Measurements from ENCODE around the gene FLT3LG.

FLT3LG gene

GRCh38 chr19:49489601-49490167, 15.7 kb downstream of the FLT3LG start:
- peak; percentile 53 to 67 for DNase-seq

- DNase-seq = peak; percentile 34 to 40
Measured at GRCh38 chr19:49490287-49491029, 16.4 kb downstream of the FLT3LG start.

GRCh38 chr19:49491030-49491803, 17.2 kb downstream of the FLT3LG start:
- no peak for DNase-seq

- DNase-seq = peak in 1 of 2 experiments; percentile 28
Measured at GRCh38 chr19:49491804-49492572, 18.0 kb downstream of the FLT3LG start.

- peak; percentile 49 to 55 for DNase-seq
Measured at GRCh38 chr19:49492573-49493405, 18.8 kb downstream of the FLT3LG start.

- DNase-seq = no peak
Measured at GRCh38 chr19:49496574-49497008, 22.6 kb downstream of the FLT3LG start.

- DNase-seq = peak; percentile 76 to 81
Measured at GRCh38 chr19:49497047-49497788, 23.2 kb downstream of the FLT3LG start.

GRCh38 chr19:49497789-49498103, 23.7 kb downstream of the FLT3LG start:
- DNase-seq = peak in 1 of 2 experiments; percentile 35

GRCh38 chr19:49498475-49498874, 24.5 kb downstream of the FLT3LG start:
- DNase-seq = no peak

GRCh38 chr19:49499030-49499670, 25.1 kb downstream of the FLT3LG start:
- DNase-seq = peak; percentile 44 to 57

- DNase-seq = peak; percentile 37 to 54
Measured at GRCh38 chr19:49502866-49503581, 29.0 kb downstream of the FLT3LG start.

- no peak for DNase-seq
Measured at GRCh38 chr19:49503582-49503962, 29.6 kb downstream of the FLT3LG start.

- peak; percentile 80 to 84 for DNase-seq
Measured at GRCh38 chr19:49506575-49507105, 32.6 kb downstream of the FLT3LG start.

- DNase-seq = no peak
Measured at GRCh38 chr19:49507803-49508494, 33.9 kb downstream of the FLT3LG start.

GRCh38 chr19:49512970-49513745, 39.1 kb downstream of the FLT3LG start:
- peak in 1 of 2 experiments; percentile 49 for DNase-seq

GRCh38 chr19:49513746-49514118, 39.7 kb downstream of the FLT3LG start:
- DNase-seq = no peak

- DNase-seq = no peak
Measured at GRCh38 chr19:49514151-49514550, 40.1 kb downstream of the FLT3LG start.

- DNase-seq = no peak
Measured at GRCh38 chr19:49515767-49516166, 41.8 kb downstream of the FLT3LG start.
